HG03439 (cell line): ENCODE data around the gene CSF3.

Source experiments
- ATAC-seq: cut with Tn5 transposase; IDR thresholded peaks from one replicate; pipeline ENCODE4 v1.9.1; 2021; ENCODE audit warnings: mild to moderate bottlenecking, moderate library complexity; ENCODE audit not compliant: unreplicated experiment

The CSF3 gene

GRCh38 chr17:40059729-40060475 lies 44.7 kb downstream of the CSF3 start:
- ATAC-seq: no peak

GRCh38 chr17:40060887-40061608 lies 45.8 kb downstream of the CSF3 start:
- ATAC-seq: no peak

- no peak for ATAC-seq
Observed at GRCh38 chr17:40061609-40062038, 46.4 kb downstream of the CSF3 start.

- ATAC-seq: peak; percentile 63
Observed at GRCh38 chr17:40062329-40063186, 47.3 kb downstream of the CSF3 start, which contains the start of gene THRA. Gene THRA, plus strand, starts transcription at chr17:40062965. Its CDS starts 11,524 bp downstream, at chr17:40074489.

- ATAC-seq: peak; percentile 31
Observed at GRCh38 chr17:40063187-40063771, 48.0 kb downstream of the CSF3 start.

- no peak for ATAC-seq
Observed at GRCh38 chr17:40063901-40064531, 48.8 kb downstream of the CSF3 start.

- no peak for ATAC-seq
Observed at GRCh38 chr17:40064971-40065768, 49.9 kb downstream of the CSF3 start.

GRCh38 chr17:40065769-40066510 lies 50.7 kb downstream of the CSF3 start:
- ATAC-seq: no peak
